Hematopoietic multipotent progenitor cell treated with erythropoietin and hydrocortisone succinate and interleukin-3 and kit ligand, for 6 days (in vitro differentiated cells): Measurements from ENCODE around the gene BATF2.

Experiments
- DNase-seq: peaks from one replicate; pipeline ENCODE4 v3.0.0-alpha.2; 2015

Gene BATF2, protein sequence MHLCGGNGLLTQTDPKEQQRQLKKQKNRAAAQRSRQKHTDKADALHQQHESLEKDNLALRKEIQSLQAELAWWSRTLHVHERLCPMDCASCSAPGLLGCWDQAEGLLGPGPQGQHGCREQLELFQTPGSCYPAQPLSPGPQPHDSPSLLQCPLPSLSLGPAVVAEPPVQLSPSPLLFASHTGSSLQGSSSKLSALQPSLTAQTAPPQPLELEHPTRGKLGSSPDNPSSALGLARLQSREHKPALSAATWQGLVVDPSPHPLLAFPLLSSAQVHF

DNA sequence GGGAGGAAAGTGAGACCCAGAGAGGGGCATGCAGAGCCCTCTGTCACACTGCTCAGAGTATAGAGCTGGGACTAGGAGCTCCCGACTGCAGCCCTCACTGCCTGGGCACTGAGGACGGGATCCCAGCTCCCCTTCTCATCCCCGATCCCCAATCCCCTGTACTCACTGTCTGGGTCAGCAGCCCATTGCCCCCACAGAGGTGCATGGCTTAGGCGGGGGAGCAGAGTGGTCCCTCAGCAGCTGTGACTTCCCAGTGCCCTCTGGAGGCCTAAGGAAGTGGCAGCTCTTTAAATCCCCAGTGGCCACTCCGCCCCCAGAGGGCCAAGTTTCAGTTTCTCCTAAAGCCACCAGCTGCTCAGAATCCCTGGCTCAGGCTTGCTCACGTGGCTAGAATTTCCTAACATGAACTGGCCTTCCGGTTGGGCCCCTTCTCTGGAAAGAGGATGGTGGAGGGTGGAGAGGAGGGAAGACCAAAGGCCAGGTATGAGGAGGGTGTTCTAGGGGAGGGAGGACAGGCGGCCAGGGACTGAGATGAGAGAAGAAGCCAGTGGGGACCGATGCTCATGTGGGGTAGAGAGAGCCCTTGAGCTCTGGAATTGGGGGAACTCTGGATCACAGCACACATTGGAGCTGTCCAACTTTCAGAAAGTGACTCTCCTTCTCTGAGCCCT is at the start of gene BATF2:
Gene BATF2, minus strand, starts transcription at position 262 of the 671 bp plus-strand sequence. Its CDS starts 57 bp downstream, at position 205.
- peak; percentile 77 for DNase-seq

DNA sequence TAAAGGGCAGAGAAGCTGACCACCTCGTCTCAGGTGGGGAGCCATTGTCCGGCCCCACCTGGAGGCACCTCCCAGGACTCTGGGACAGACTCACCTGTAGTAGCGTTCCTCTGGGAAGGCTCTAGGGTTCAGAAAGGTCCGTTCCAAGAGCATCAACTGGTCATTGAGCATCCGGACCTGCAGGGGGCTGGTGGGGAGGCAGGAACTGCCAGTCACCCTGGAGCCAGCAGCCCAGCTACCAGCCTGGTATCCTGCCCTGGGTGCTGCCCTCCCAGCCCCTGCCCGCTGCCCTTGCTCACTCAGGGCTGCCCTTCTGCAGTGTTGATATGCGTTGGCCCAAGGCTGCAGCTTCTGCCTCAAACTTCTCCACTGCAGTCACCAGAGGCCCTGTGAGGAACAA is 49.0 kb upstream of the BATF2 start:
- no peak for DNase-seq

DNA sequence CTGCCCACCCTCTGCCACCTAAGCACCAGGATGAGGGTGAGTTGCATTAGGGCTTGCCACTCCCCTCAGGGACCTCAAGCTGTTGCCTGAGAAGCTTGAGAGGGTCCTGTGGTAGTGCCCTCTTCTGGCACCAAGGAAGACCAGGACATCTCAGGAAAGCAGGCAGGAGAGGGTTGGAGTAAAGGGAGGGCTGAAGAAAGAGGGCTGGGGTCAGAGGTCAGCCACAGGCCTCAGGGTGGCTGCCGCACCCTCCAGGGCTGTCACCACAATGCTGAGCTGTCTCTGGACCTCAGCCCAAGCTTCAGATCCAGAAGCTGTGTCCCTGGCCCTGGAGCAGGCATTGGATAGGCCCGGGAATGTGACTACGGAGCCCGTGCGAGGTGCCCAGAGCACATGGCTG is 48.3 kb upstream of the BATF2 start:
- DNase-seq = no peak

DNA sequence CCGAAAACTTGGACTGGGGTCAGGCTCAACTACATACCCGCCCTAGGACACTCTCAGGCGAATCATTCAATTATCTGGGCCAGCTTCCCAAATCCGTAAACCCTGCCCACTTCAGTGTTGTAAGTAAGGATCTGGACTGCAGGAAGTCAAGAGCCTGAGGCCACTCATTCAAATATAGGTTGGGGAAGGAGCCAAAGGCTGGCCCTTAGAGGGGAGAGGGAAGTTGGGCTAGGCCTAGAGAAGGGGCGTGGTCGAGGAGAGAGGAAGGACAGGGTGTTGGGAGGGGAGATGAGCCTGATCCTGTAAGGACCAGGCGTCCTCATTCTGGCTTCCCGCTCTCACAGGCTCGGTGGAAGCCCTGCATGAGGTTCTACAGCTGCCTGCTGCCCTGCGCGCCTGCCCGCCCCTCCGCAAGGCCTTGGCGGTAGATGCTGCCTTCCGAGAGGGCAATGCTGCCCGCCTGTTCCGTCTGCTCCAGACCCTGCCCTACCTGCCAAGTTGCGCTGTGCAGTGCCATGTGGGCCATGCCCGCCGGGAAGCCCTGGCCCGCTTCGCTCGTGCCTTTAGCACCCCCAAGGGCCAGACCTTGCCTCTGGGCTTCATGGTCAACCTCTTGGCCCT is 47.2 kb upstream of the BATF2 start:
- DNase-seq = peak; percentile 45

DNA sequence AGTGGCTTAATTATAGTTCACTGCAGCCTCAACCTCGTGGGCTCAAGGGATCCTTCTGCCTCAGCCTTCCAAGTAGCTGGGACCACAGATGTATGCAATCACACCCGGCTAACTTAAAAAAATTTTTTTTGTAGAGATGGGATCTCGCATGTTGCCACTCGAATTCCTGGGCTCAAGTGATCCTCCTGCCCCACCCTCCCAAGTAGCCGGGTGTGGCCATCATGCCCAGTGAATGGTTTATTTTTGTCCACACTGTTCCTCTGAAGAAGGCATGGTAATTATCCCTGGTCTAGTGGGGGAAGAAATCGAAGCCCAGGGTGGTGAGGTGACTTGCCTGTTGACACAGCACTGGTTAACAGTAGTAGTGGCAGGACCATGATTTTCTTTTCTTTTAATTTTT is 46.1 kb upstream of the BATF2 start:
- DNase-seq = no peak

DNA sequence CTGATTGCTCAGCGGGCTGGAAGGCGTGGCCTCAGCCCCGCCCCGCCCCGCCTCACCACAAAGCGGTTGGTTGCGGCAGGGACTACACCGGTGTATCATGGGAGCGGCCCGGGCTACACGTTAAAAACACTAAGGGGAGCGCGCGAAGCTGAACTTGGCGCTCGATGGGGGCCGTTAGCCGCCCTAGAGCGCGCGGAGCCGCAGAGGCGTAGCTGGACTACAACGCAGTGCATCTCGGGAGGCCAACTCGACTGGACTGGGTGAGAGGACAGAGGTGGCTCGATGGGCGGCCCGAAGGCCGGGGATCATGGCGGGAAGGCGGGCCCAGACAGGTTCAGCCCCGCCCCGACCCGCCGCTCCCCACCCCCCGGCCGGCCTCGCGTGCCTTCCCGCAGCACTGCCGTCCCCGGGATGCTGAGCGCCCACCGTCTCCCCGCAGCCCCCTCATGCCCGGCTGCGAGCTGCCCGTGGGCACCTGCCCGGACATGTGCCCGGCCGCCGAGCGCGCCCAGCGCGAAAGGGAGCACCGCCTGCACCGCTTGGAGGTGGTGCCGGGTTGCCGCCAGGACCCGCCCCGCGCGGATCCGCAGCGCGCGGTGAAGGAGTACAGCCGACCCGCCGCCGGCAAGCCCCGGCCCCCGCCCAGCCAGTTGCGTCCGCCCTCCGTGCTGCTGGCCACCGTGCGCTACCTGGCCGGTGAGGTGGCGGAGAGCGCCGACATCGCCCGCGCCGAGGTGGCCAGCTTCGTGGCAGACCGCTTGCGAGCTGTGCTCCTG is 44.3 kb upstream of the BATF2 start, which contains the start of gene SAC3D1:
Gene SAC3D1, plus strand, starts transcription at position 364 of the 776 bp plus-strand sequence. Its CDS starts 83 bp downstream, at position 447.
- DNase-seq = peak; percentile 99

DNA sequence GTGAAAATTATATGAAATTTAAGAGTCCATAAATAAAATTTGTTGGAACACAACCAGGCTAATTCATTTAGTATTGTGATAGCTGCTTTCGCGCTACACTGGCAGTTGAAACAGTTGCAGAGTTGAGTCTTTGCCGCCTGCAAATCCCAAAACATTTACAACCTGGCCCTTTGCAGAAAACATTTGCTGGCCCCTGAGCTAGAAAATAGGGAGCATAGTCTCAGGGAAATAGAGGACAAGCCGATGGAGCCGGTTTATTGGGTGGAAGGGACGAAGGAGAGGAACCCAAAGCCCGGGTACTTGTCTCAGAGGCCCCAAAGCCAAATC is 43.7 kb upstream of the BATF2 start:
- DNase-seq = no peak

DNA sequence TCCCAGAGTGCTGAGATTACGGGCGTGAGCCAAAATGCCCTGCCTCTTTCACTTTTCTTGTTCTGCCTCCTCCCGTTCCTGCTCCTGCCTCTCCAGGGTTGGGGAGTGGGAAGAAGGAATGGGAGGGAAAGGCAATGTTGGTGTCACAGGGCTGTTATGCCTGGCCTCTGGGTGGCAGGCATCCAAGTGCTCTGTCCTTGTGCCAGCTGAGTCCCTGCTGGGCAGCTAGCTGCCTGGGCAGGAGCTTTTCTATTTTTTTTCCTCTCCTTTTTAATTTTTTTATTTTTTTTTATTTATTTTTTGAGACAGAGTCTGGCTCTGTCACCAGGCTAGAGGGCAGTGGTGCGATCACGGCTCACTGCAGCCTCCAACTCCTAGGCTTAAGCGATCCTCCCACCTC is 40.2 kb upstream of the BATF2 start:
- DNase-seq = no peak

DNA sequence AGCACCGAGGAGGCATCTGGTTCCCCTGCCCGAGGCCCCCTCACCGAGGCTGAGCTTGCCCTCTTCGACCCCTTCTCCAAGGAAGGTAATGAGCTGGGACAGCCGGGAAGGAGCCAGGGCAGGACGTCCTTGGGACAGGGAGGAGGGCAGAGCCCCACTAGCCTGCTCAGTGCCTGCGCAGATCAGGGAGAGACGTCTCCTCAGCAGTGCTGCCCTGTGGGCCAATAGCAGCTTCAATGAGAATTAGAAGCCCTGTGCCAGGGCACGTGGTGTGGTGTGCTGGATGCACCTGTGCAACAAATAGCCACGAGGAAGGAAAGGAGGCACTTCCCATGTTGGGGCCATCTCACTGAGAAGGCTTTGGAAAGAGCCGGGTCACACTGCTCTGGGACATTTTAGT is 38.8 kb upstream of the BATF2 start:
- DNase-seq = no peak

DNA sequence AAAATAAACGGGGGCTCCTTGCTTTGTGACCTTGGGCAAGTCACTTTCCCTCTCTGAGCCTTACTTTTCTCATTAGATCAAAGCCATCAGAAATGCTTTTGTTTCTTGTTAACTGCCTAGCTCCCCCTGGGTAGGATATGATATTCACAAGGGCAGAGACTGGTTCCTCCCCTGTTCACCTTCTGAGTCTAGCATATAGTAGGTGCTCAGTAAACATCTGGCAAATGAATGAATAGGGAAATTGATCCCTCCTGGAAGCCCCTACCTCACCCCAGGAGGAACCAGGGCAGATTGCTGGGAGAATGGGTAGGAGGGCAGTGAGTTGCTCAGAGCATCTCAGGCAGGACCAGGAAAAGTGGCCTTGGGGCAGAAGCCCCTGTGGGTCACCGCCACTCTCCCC is 37.7 kb upstream of the BATF2 start:
- DNase-seq = no peak

DNA sequence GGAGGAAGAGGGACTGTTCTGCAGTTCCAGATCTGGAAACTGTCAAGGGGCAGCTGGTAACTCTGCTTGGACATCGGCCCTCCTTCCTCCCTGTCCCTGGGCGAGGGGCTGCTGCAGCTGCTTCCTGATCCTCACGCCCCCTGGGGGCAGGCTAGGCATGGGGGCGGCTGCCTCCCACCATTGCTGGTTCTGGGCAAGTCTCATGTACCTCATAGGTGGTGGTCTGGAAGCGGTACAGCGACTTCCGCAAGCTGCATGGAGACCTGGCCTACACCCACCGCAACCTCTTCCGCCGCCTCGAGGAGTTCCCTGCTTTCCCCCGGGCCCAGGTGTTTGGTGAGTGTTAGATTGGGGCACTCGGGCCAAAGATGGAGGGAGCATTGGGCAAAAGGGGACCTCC is 35.4 kb upstream of the BATF2 start:
- no peak for DNase-seq

DNA sequence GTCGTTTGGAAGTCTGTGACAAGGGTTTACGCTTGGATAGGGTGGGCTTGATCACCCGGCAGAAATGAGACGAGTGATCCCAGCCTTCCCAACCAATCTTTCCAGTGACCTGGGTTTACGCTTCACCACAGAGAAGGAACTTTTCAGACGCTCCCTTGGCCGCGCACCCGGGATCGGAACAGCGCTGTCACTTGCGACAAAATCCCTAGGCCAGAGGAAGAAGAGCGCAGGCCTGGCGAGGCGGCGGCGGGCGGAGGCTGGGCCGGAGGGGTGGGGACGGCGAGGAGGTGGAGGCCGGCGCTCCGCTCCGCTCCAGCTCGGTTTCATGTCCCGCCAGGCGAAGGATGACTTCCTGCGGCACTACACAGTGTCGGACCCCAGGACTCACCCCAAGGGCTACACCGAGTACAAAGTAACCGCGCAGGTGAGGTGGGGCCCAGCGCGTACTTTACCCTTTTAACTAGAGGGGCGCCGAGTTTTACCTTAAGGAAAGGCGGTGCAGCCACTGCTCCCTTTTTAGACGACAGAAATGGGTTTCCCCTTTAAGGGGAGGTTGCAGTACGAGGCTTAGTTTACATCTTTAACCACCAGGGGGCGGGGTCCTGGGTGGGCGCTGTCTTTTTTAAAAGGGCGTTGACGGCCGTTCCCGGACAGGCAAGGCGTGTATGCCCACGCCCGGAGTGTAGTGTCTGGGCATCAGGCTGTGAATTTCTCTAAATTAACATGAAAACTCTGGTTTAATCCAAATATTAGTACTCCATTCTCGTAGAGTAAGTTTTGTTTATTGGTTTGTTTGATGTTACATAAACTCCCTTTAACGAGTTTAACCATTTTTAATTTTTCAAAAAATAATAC is 30.7 kb upstream of the BATF2 start, which contains the start of gene SNX15:
Gene SNX15, plus strand, starts transcription at position 227 of the 855 bp plus-strand sequence. Its CDS starts 99 bp downstream, at position 326.
- DNase-seq = peak; percentile 99

DNA sequence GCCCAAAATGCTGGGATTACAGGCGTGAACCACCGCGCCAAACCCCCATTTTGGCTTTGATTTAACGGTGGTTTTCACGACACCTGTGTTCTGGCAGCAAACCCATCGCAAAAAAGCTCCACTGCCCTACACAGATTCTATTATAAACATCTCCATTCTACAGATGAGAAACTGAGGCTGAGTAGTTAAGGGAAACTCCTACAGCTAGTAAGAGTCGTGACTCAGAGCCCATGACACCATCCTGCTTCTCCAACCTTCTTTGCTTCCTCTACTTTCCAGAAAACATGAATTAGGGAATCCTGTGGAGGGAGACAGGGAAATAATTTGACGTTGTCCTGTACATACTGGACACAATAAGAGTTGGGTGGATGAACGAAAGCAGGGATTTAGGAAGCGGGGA is 30.0 kb upstream of the BATF2 start:
- DNase-seq = no peak

DNA sequence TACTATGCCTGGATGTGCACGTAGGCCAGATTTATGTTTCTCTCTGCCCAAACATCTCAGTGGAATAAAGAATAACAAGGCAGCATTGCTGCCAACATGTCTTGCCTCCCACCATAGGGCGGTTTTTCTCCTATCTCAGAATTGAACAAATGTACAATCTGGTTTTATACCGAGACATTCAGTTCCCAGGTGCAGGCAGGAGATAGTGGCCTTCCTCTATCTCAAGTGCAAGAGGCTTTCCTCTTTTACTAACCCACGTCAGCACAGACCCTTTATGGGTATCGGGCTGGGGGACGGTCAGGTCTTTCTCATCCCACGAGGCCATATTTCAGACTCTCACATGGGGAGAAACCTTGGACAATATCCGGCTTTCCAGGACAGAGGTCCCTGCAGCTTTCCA is 26.7 kb upstream of the BATF2 start:
- DNase-seq = peak; percentile 60

DNA sequence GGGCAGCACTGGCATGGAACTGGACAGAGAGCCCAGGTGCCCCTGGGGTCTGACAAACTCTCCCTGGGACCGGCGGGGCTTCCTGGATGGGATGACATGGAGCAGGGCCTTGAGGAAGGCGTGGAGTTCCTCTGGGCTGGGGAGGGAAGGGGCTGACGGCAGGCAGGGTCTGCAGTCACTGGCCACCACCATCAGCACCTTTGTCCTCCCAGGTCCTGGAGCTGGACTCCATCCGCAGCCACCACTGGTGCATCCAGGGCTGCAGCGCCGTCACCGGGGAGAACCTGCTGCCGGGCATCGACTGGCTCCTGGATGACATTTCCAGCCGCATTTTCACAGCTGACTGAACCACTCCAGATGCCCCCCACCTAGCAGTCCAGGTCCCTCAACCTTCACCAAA is 24.7 kb upstream of the BATF2 start:
- DNase-seq = no peak

DNA sequence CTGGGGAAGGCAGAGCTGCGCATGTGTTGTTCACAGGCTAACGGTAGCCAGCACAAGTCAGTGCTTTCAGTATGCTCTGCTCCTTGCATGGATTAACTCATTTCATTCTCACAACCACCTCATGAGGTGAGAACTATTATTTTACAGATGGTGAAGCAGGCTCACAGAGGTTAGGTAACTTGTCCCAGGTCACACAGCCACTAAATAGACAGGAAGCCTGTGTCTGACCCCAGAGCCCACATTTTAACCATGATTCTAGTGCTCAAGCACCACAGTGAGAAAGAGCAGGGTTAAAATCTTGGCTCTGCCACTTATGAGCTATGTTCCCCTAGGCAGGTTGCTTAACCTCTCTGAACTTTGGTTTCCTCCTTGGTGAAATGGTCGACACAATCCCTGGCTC is 24.2 kb upstream of the BATF2 start:
- no peak for DNase-seq

DNA sequence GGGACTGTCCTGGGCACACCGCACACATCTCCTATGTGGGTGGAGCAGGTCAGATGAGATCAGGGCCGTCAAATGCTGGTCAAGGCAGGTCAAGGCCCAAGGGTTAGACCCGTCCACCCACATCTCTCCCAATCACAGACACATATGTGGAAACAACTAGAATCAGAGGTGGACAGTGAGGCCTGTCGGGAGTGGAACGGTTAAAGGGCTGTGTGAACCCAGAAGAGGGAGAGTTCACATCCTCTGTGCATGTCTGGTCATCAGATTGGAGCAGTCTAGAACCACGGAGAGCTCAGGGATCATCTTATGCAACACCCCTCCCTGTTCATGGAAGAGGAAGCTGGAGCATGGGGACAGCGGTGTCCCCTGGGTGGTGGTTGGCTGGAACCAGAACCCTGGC is 23.1 kb upstream of the BATF2 start:
- no peak for DNase-seq

DNA sequence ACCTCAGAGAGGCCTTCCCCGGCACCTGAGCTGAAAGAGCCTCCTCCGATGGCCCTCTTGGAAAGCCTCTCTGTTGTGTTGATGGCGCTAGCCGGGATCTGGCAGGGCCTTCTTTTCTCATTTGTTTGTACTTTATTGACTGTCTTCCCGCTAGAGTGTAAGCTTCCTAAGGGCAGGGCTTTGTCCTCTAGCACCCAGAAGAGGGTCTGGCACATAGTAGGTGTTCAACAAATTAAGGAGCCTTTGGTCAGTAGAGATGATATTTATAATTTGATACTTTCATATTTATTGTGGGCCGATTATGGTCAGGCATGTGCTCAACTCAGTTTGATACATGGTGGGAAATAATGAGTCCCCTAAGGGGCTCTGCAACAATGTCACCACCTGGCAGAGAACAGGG is 21.2 kb upstream of the BATF2 start:
- DNase-seq = no peak

DNA sequence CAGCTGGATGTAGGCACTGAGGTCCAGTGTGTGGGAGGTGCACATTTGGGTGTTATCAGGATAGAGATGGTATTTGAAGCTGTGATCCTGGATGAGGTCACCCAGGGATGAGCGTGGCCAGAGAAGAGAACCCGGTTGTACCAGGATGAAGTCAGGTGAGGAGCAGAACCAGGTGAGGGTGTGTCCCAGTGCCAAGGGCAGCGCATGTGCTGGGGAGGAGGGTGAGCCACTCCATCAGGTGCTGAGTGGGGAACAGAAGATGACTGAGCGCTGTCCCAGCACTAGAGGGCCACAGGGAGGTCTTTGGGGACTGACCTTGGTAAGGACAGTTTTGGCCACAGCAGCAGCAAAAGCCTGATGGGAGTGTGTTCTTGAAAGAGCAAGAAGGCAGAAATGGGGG is 19.9 kb upstream of the BATF2 start:
- DNase-seq = no peak

DNA sequence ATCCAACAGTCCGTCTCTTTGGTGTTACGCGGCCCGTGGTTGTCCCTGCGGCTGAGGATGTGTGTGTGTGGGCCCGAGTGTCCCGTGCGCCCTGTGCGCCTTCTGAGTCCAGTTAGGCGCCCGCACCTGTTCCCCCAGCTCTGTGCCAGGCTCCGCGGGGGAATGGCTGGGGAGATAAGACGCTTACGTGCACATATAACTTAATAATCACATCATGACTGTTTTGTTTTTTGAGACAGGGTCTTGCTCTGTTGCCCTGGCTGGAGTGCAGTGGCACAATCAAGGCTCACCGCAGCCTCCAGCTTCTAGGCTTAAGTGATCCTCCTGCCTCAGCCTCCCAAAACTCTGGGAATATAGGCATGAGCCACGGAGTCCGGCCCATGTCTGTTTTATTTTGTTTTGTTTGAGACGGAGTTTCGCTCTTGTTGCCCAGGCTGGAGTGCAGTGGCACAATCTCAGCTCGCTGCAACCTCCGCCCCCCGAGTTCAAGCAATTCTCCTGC is 18.0 kb upstream of the BATF2 start:
- DNase-seq = peak; percentile 66

DNA sequence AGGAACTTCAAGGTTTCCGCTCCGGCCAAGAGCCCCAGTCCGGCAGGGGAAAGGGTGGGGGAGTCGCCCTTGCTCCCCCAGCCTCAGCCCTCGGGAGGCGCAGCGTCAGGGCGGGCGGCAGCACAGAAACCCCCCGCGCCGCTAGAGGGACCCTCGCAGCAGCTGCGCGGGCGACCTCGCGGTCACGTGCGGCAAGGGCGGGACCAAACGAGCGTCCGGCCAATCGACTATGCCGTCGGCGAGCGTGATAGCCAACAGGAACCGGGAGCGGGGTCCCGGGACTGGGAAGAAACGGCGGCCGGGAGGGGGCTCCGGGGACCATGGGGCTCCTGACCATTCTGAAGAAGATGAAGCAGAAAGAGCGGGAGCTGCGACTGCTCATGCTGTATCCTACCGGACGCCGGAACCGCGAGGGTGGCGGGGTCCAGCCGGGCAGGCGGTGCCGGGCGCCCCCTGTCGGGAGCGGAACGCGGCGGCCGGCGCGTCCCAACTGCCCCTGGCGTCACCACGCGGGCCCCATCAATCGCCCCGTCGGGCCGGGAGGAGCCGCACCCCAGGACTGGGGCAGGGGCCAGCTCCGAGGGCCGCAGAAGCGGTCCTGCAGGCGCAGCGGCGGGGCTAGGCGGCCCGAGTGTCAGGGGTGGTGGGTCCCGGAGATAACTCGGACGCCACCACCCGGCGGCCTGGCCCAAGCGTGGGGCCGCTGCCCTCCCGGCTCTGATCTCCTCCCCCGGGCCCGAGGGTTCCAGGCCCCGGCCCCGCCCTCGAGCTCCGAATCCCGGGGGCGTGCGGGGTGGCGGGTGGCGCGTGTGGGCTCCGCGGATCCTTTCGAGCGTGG is 17.3 kb upstream of the BATF2 start, which contains the start of gene ARL2:
Gene ARL2, plus strand, starts transcription at position 273 of the 838 bp plus-strand sequence. Its CDS starts 48 bp downstream, at position 321.
- peak; percentile 95 for DNase-seq
